Loucy (cell line): ENCODE measurements around the gene PLEKHG4.

Source experiments
- H2AFZ ChIP-seq: fragments of 200-600 bp; sonication (generic); 2 replicates; pipeline ENCODE4 v1.6.0; 2016; ENCODE audit warnings: antibody characterized with exemption, mild to moderate bottlenecking, low read length, moderate library complexity
- H3F3A ChIP-seq: fragments of 200-600 bp; 2 replicates; pipeline ENCODE4 v1.6.0; 2016; ENCODE audit warnings: antibody characterized with exemption, low read depth, mild to moderate bottlenecking
- H3K27me3 ChIP-seq: fragments of 200-600 bp; sonication (generic); 2 replicates; pipeline ENCODE4 v1.6.1; 2014; ENCODE audit warnings: low read length, mild to moderate bottlenecking; ENCODE audit not compliant: insufficient read depth, poor library complexity, severe bottlenecking
- H3K36me3 ChIP-seq: fragments of 200-600 bp; sonication (generic); 2 replicates; pipeline ENCODE4 v1.6.1; 2016; ENCODE audit warnings: low read length; ENCODE audit not compliant: insufficient read depth
- H3K4me1 ChIP-seq: fragments of 200-600 bp; sonication (generic); 2 replicates; pipeline ENCODE4 v1.5.1; 2014; ENCODE audit warnings: low read length, mild to moderate bottlenecking; ENCODE audit not compliant: insufficient read depth, poor library complexity, severe bottlenecking
- H3K4me2 ChIP-seq: fragments of 200-600 bp; sonication (generic); 2 replicates; pipeline ENCODE4 v1.6.0; 2014; ENCODE audit warnings: antibody characterized with exemption, low read length, low read depth, mild to moderate bottlenecking; ENCODE audit not compliant: poor library complexity, severe bottlenecking
- H3K4me3 ChIP-seq: fragments of 200-600 bp; sonication (generic); 2 replicates; pipeline ENCODE4 v1.5.1; 2014; ENCODE audit warnings: low read length, mild to moderate bottlenecking, mixed read lengths; ENCODE audit not compliant: poor library complexity, severe bottlenecking
- H3K79me2 ChIP-seq: fragments of 200-600 bp; sonication (generic); 2 replicates; pipeline ENCODE4 v1.6.1; 2014; ENCODE audit warnings: low read length; ENCODE audit not compliant: insufficient read depth
- H3K9ac ChIP-seq: fragments of 200-600 bp; sonication (generic); 2 replicates; pipeline ENCODE4 v1.6.0; 2014; ENCODE audit warnings: mild to moderate bottlenecking, low read depth, low read length, moderate library complexity; ENCODE audit not compliant: poor library complexity, severe bottlenecking
- H3K9me2 ChIP-seq: fragments of 200-600 bp; sonication (generic); replicated peaks from 2 replicates; pipeline ENCODE4 v1.6.1; 2016; ENCODE audit warnings: low read depth, low read length, mixed read lengths
- H3K9me3 ChIP-seq: fragments of 200-600 bp; sonication (generic); 2 replicates; pipeline ENCODE4 v1.6.1; 2014; ENCODE audit warnings: mild to moderate bottlenecking, antibody characterized with exemption, low read length, low read depth; ENCODE audit not compliant: insufficient read depth
- H4K20me1 ChIP-seq: fragments of 200-600 bp; sonication (generic); 2 replicates; pipeline ENCODE4 v1.6.0; 2014; ENCODE audit warnings: antibody characterized with exemption, low read length, mild to moderate bottlenecking; ENCODE audit not compliant: insufficient read depth, poor library complexity, severe bottlenecking
- EZH2phosphoT487 ChIP-seq: fragments of 200-600 bp; IDR thresholded peaks from 2 replicates; pipeline ENCODE4 v1.6.1; 2018; ENCODE audit warnings: antibody characterized with exemption, mild to moderate bottlenecking, moderate library complexity, borderline replicate concordance
- TF ChIP-seq, protein P1 (sequence below): fragments of 200-600 bp; sonication (generic); conservative IDR thresholded peaks from 2 replicates; pipeline ENCODE4 v1.5.1; 2014; ENCODE audit warnings: mild to moderate bottlenecking, antibody characterized with exemption, low read length

PLEKHG4 gene

DNA sequence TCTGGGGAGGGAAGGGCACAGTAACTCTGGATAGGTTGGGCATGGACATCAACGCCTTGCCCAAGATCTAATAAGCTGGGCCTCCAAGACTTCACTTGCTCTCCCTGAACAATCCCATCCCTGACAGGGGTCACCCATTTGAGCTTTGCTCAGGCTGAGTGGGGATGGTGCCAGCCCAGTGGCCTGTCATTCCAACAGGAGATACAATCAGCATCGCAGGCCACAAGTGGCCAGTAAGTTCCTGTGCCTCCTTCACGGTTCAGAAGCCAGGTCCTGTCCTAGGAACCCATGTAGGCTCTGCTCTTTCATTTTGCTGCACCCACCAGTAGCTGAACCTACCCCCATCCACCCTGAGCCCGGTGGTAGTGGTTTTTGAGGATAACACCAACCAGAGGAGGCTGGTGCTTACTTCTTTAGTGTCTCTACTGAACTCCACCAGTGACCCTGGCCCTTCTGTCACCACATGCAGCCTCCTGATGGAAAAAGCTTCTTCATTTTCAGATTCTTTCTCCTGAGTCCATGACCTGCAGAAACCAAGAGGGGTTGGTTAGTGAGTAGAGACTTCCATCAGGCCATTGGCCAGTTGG, 14.9 kb downstream of the PLEKHG4 start:
- Histone ChIP-seq H3F3A (no peaks in the 10 kb centered on the region), H3K4me1 (peaks cover 15% of the 10 kb centered on the region), H3K79me2 (no peaks in the 10 kb centered on the region), H3K9me3 (no peaks in the 10 kb centered on the region), H3K36me3 (no peaks in the 10 kb centered on the region), H3K4me3 (no peak overlapping the region), H3K4me2 (no peak overlapping the region), H3K27me3 (no peaks in the 10 kb centered on the region), H3K9me2 (no peaks in the 10 kb centered on the region), H2AFZ (no peak overlapping the region), H3K9ac (no peak overlapping the region), H4K20me1 (no peaks in the 10 kb centered on the region)
- no peak for TF ChIP-seq EZH2phosphoT487
- TF ChIP-seq, protein P1, sequence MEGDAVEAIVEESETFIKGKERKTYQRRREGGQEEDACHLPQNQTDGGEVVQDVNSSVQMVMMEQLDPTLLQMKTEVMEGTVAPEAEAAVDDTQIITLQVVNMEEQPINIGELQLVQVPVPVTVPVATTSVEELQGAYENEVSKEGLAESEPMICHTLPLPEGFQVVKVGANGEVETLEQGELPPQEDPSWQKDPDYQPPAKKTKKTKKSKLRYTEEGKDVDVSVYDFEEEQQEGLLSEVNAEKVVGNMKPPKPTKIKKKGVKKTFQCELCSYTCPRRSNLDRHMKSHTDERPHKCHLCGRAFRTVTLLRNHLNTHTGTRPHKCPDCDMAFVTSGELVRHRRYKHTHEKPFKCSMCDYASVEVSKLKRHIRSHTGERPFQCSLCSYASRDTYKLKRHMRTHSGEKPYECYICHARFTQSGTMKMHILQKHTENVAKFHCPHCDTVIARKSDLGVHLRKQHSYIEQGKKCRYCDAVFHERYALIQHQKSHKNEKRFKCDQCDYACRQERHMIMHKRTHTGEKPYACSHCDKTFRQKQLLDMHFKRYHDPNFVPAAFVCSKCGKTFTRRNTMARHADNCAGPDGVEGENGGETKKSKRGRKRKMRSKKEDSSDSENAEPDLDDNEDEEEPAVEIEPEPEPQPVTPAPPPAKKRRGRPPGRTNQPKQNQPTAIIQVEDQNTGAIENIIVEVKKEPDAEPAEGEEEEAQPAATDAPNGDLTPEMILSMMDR: no peak

DNA sequence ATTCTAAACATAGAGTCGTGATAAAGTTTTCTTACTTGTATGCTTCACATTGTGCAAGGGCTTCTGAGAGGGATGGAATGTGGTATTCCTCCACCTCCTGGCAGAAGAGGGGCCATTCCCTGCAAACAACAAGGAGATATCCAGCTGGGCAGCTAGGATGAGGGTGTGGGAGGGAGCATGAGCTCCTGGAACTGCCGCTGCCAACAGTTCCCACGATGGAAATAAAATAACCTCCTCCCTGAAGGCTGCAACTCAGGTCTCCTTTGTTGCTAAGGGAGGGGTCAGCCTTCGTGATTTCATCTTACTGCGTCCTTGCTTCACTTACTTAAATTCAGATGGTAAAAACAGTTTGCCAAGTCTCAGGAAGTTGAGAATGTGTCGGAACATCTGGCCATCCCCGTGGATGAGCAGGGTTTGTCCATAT, 15.6 kb downstream of the PLEKHG4 start:
- Histone ChIP-seq H3K9me2 (no peaks in the 10 kb centered on the region), H3K79me2 (no peaks in the 10 kb centered on the region), H3K36me3 (no peaks in the 10 kb centered on the region), H3K4me2 (no peak overlapping the region), H3K4me3 (no peak overlapping the region), H2AFZ (no peak overlapping the region), H3K9me3 (no peaks in the 10 kb centered on the region), H3K27me3 (no peaks in the 10 kb centered on the region), H3K9ac (no peak overlapping the region), H3F3A (no peaks in the 10 kb centered on the region), H3K4me1 (peaks cover 11% of the 10 kb centered on the region), H4K20me1 (no peaks in the 10 kb centered on the region)
- TF ChIP-seq, protein P1: no peak
- no peak for TF ChIP-seq EZH2phosphoT487

DNA sequence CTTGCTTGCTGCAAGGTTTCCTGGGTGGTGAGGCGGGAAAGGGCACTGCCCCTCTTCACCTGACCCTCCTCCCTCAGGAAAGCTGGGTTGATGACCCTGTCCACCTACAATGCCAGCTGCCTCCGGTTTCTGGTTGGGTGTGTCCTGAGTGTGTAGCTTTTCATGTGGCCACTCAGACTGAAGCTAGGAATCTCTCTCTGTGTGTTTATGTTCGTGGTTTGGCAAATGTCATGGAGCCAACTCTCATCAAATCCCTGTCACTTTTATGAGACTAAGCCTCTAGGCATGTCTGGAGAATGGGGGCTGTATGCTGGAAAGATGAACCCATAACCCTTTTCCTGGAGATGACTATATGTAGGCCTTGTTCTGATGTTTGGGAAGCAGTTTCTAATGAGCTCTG, 17.1 kb downstream of the PLEKHG4 start:
- Histone ChIP-seq H4K20me1 (no peaks in the 10 kb centered on the region), H3F3A (no peaks in the 10 kb centered on the region), H2AFZ (no peak overlapping the region), H3K4me3 (no peak overlapping the region), H3K4me1 (no peaks in the 10 kb centered on the region), H3K36me3 (no peaks in the 10 kb centered on the region), H3K9me3 (no peaks in the 10 kb centered on the region), H3K27me3 (no peaks in the 10 kb centered on the region), H3K4me2 (no peak overlapping the region), H3K79me2 (no peaks in the 10 kb centered on the region), H3K9ac (no peak overlapping the region), H3K9me2 (no peaks in the 10 kb centered on the region)
- TF ChIP-seq EZH2phosphoT487: no peak
- TF ChIP-seq, protein P1: no peak
